SIG-M5 treated with dmso at 0.1 percent for 504 hours (cell line): ENCODE data around the gene SEMA3B.

Experiments used
- DNase-seq: peaks from one replicate; lab custom pipeline; 2025; ENCODE audit not compliant: unreplicated experiment; lab: John Stamatoyannopoulos, UW

SEMA3B gene

GRCh38 chr3:50327129-50327528 lies 58.2 kb downstream of the SEMA3B start:
- no peak for DNase-seq
